ENCODE measurements around the gene KCNN3. TPM values are rescaled to one million over a fixed set of nuclear protein-coding genes. Genes with fewer than 3 reads are reported as not detected.
A peak's percentile ranks its signal among the peaks of the same experiment; 100 is the strongest.

Gene KCNN3
- total RNA-seq (0.17 and 0.29 TPM in 2 replicates), polyA plus RNA-seq (0.56 and 0.82 TPM in 2 replicates), polyA minus RNA-seq (0.17 and 2.6 TPM in 2 replicates)
- 0.72 TPM for total RNA-seq (2013)

GRCh38 chr1:154870115-154870571 lies at the start of gene KCNN3:
TSS of gene KCNN3 (minus strand) at chr1:154870281. CDS start at chr1:154869964, 317 bp downstream.
- Mint-ChIP-seq H3K4me1 (peaks cover 48% of the 10 kb centered on the region), H3K27ac (no peak within 1 kb of the TSS), H3K27me3 (peaks cover 43% of the 10 kb centered on the region), H3K4me3 (peak within 1 kb of the TSS; percentile 71), H3K9me3 (ENCODE audit: insufficient read depth) (no peaks in the 10 kb centered on the region)
- no peak within 1 kb of the TSS for H3K27ac ChIP-seq (ENCODE audit: low read length in 2 of 2)
- peak within 1 kb of the TSS; percentile 51 for H2AFZ ChIP-seq (ENCODE audit: insufficient read depth, low read depth, low read length, poor library complexity, severe bottlenecking)
- H3K9me3 ChIP-seq (ENCODE audit: control extremely low read depth in 1 of 3, control insufficient read depth in 2 of 3, insufficient read depth in 1 of 3, low read length in 2 of 3): peaks cover 0 to 16% (median 0%) of the 10 kb centered on the region in 3 donors
- intact Hi-C loops (cut with micrococcal nuclease): loop anchor here (1.0 to 5.0 kb wide), 2 partner anchors 67 to 312 kb away; partner anchors contain the start of genes PMVK and UBE2Q1
- H3K27me3 ChIP-seq (replicated peaks in 1 of 4; ENCODE audit: control extremely low read depth in 1 of 4, control insufficient read depth in 3 of 4, insufficient read depth in 4 of 4, low read length in 3 of 4): peaks cover 0 to 34% (median 18%) of the 10 kb centered on the region in 4 experiments
- POLR2A ChIA-PET: interaction anchor here (0.5 to 1.0 kb wide), 2 partner anchors 68 to 883 kb away, joined by 3 read pairs; no protein-coding TSS in a partner anchor
- DNase-seq (peak; percentile 89), ATAC-seq (ENCODE audit: low read depth) (peak; percentile 100)
- H3K9ac ChIP-seq (ENCODE audit: low read length): peak within 1 kb of the TSS; percentile 25
- CTCF ChIA-PET: interaction anchor here (0.8 to 2.2 kb wide), 6 partner anchors 8 to 310 kb away, joined by 3 to 13 read pairs (median 5); no protein-coding TSS in a partner anchor
- no peaks in the 10 kb centered on the region for H3K36me3 ChIP-seq (replicated peaks in 1 of 2; ENCODE audit: control extremely low read depth in 1 of 2, control insufficient read depth in 1 of 2, extremely low read depth in 1 of 2, insufficient read depth in 2 of 2, low read length in 1 of 2)
- H3K79me2 ChIP-seq (ENCODE audit: control insufficient read depth, insufficient read depth, low read length): no peaks in the 10 kb centered on the region
- H3K4me3 ChIP-seq (ENCODE audit: control extremely low read depth in 1 of 5, extremely low read depth in 1 of 5, insufficient read depth in 1 of 5, low read depth in 2 of 5, low read length in 4 of 5): peak within 1 kb of the TSS in 1 of 5 experiments; percentile 21
- no peaks in the 10 kb centered on the region for H4K20me1 ChIP-seq (ENCODE audit: control insufficient read depth, insufficient read depth, low read length, poor library complexity, severe bottlenecking)
- 1% methylated on average over 15 of the region's 17 CpGs for WGBS (ENCODE audit: insufficient coverage)
- H3K4me1 ChIP-seq (ENCODE audit: control insufficient read depth in 2 of 2, insufficient read depth in 2 of 2, low read length in 2 of 2): peaks cover 35 to 42% of the 10 kb centered on the region in 2 donors
- no peak for TF ChIP-seq CTCF (IDR thresholded peaks at IDR 0.05)
- TF ChIP-seq EZH2 (IDR thresholded peaks at IDR 0.05; ENCODE audit: borderline replicate concordance, insufficient read depth, low read depth, low read length, poor library complexity, severe bottlenecking): no peak
- H3K4me2 ChIP-seq (replicated peaks; ENCODE audit: low read depth, low read length, poor library complexity, severe bottlenecking): peak within 1 kb of the TSS; percentile 72

- 100% methylated on average over 1 of the region's 3 CpGs for WGBS (ENCODE audit: insufficient coverage)
- Mint-ChIP-seq H3K4me3 (no peak overlapping the region), H3K9me3 (ENCODE audit: insufficient read depth) (no peaks in the 10 kb centered on the region), H3K27me3 (no peaks in the 10 kb centered on the region), H3K27ac (no peak overlapping the region), H3K4me1 (peaks cover 1% of the 10 kb centered on the region)
- Histone ChIP-seq H3K4me3 (ENCODE audit: control extremely low read depth in 1 of 5, extremely low read depth in 1 of 5, insufficient read depth in 1 of 5, low read depth in 2 of 5, low read length in 4 of 5) (no peak overlapping the region), H3K4me2 (replicated peaks; ENCODE audit: low read depth, low read length, poor library complexity, severe bottlenecking) (no peak overlapping the region), H2AFZ (ENCODE audit: insufficient read depth, low read depth, low read length, poor library complexity, severe bottlenecking) (no peak overlapping the region), H3K4me1 (ENCODE audit: control insufficient read depth in 2 of 2, insufficient read depth in 2 of 2, low read length in 2 of 2) (no peaks in the 10 kb centered on the region), H3K79me2 (ENCODE audit: control insufficient read depth, insufficient read depth, low read length) (no peaks in the 10 kb centered on the region), H3K9ac (ENCODE audit: low read length) (no peak overlapping the region), H3K9me3 (ENCODE audit: control extremely low read depth in 1 of 3, control insufficient read depth in 2 of 3, insufficient read depth in 1 of 3, low read length in 2 of 3) (no peaks in the 10 kb centered on the region), H3K27me3 (replicated peaks in 1 of 4; ENCODE audit: control extremely low read depth in 1 of 4, control insufficient read depth in 3 of 4, insufficient read depth in 4 of 4, low read length in 3 of 4) (no peaks in the 10 kb centered on the region), H3K36me3 (replicated peaks in 1 of 2; ENCODE audit: control extremely low read depth in 1 of 2, control insufficient read depth in 1 of 2, extremely low read depth in 1 of 2, insufficient read depth in 2 of 2, low read length in 1 of 2) (no peaks in the 10 kb centered on the region), H4K20me1 (ENCODE audit: control insufficient read depth, insufficient read depth, low read length, poor library complexity, severe bottlenecking) (no peaks in the 10 kb centered on the region), H3K27ac (ENCODE audit: low read length in 2 of 2) (no peak overlapping the region)
- TF ChIP-seq CTCF (IDR thresholded peaks at IDR 0.05) (no peak), EZH2 (IDR thresholded peaks at IDR 0.05; ENCODE audit: borderline replicate concordance, insufficient read depth, low read depth, low read length, poor library complexity, severe bottlenecking) (no peak)
- intact Hi-C loops (cut with micrococcal nuclease): no loop called here
- DNase-seq (no peak), ATAC-seq (ENCODE audit: low read depth) (no peak)
- POLR2A ChIA-PET: no interaction called here
- CTCF ChIA-PET: interaction anchor here (1.7 kb wide), 1 partner anchor 35 kb away, joined by 4 read pairs; no protein-coding TSS in a partner anchor
Measured at GRCh38 chr1:154913273-154913672, 43.2 kb upstream of the KCNN3 start.

Measured in B cell (primary cell).